ENCODE measurements around the gene PDK4.

The PDK4 gene

DNA sequence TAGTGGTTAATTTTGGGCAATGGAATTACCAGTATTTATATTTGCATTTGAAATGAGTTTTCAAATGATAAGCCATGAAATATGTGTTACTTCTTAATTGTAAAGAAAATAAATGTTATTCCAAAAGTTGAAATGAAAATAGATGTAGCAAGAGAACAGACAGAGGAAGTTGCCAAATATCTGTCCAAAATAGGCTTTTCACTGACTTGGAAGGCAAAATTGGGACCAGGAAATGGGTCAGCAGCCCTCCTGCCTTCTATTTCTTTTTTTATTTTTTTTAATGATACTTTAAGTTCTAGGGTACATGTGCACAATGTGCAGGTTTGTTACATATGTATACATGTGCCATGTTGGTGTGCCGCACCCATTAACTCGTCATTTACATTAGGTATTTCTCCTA lies 8.1 kb upstream of the PDK4 start:
- DNase-seq = peak; percentile 38

DNA sequence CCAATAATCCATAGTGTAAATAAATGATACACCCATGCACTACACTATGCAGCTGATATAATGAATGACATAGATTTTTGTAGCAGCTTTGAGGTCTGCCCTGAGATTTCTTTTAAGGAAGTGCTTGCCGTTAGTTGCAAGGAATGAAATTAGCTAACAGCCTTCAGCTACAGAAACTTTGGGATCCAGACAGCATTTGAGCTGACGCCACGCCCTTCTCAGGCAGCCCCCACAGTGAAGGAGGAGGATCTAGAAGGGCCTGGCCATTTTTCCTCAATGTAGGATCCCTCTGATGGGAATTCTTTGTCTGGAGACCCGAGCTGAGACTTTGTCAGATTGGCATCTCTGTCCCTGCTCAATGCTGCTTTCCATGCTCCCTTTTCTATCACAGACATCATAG lies 6.1 kb upstream of the PDK4 start:
- DNase-seq = peak; percentile 23

DNA sequence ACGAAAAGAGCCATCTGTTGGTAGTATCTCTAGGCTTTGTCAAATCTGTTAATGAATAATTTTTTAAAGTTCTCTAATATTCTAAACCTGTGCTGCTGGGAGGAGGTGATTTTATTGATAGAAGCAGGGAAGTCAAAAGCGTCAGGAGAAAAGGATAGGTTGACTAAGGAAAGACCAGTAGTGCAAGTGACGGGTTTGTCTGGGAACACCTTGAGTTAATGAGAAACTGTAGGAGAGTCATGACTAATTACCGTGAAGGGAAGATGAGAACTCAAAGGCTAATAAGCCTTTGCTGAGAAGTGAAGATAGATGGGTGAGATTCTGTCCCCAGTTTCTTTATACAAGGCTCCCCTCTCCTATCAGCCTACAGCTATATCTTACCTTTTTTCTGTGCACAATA lies 5.0 kb upstream of the PDK4 start:
- no peak for DNase-seq

DNA sequence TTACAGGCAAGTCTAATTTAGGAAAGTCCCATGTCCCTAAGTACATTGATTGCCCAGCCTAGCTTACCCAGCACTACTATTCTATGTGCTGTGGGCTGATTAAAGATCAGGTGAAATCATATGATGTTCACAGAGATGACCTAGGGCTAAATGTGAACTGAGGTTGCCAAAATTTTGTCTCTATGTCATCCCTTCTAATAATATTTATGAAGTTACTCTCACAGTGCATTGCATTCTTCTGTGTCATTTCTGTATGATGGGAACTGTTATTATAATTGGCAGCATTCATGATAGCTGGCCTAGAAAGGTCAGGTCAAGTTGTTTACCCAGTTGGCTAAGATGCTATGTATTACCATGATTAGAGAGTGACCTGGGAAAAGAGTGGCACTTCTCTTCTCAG lies 2.8 kb upstream of the PDK4 start:
- no peak for DNase-seq

DNA sequence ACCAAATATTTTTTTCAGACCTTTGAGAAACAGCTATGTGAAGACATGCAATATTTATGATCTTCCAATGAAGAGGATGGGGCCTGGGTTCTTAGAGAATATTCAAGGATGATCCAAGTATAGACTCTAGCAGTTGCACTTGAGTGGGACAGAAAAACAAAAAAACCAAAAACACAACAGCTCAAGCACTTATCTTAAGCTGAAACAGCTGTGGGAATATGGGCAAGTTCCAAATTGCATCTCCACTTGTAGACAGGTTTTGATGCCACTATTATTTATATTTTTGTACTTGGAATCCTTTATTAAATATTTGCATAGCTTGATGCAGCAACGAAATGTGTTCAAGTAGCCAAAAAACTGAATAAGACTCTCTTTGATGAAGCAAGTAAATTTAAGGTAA lies 2.2 kb upstream of the PDK4 start:
- DNase-seq = no peak

DNA sequence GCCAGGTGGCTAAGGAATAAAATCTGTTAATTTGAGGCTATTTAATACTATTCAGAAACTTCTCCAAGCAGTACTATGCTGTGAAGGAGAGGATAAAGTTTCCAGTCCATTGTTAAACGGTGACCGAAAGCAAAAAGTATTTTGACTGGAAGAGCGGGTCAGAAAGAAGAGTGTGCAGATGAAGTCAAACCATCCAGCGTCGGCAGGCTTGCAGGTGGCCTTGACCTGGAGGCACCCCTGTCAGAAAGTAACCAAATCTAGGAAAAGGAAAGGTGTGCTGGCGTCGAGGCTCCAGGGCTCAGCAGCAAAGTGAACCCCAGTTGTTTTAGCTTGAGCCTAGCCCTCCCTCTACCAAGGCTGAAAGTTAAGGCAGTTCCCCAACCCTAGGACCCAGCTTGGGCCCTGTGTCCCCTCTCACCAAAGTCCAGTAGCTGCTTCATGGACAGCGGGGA lies 544 bp downstream of the PDK4 start:
- DNase-seq = no peak

DNA sequence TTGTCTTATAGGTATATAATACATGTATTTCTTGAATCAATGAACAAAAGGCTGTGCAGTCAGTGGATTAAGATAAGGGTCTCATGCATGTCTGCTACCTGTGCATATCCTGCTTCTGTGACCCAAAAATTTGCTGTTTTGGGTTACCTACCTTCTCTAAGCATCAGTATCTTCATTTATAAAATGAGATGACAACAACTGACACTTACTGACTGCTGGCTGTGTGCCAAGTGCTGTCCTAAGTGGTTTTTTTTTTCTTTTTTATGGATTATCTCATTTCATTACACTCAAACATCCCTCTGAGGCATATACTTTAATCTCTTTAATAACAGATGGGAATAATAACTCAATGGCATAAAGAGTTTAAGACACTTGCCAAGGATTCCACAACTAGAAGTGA lies 2.1 kb downstream of the PDK4 start:
- no peak for DNase-seq

DNA sequence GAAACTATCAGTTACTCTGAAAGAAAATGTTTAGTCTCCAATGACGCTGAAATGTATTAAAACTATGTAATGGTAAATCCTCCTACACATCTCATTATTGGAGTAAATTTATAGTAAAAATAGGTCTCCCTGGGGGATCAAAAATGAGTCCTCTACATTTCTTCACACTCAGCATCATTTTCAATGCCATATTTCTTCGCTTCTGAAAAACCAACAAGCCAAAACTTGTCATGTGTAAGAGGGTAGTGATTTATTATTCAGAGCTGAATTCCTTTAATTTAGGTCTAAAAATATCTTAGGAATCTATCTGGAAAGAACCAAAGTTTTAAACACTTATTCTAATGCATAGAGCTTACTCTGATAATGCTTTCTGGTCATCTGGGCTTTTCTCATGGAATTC lies 3.0 kb downstream of the PDK4 start:
- no peak for DNase-seq

DNA sequence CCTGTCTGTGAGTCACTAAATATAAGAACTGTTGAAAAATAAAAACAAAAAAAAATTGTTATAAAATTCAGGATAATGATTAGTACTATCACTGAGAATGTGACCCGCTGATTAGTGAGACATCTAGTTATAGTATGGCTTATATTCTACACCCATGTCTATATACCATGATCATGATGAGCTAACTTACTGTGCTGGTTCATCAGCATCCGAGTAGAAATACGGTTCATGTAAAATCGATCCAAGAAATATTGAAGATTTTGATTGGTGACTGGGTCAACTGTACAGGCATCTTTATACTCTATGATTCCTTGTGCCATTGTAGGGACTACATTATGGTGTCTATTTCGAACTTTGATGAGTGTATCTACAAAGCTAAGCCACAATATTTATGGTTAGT lies 3.7 kb downstream of the PDK4 start:
- no peak for DNase-seq

DNA sequence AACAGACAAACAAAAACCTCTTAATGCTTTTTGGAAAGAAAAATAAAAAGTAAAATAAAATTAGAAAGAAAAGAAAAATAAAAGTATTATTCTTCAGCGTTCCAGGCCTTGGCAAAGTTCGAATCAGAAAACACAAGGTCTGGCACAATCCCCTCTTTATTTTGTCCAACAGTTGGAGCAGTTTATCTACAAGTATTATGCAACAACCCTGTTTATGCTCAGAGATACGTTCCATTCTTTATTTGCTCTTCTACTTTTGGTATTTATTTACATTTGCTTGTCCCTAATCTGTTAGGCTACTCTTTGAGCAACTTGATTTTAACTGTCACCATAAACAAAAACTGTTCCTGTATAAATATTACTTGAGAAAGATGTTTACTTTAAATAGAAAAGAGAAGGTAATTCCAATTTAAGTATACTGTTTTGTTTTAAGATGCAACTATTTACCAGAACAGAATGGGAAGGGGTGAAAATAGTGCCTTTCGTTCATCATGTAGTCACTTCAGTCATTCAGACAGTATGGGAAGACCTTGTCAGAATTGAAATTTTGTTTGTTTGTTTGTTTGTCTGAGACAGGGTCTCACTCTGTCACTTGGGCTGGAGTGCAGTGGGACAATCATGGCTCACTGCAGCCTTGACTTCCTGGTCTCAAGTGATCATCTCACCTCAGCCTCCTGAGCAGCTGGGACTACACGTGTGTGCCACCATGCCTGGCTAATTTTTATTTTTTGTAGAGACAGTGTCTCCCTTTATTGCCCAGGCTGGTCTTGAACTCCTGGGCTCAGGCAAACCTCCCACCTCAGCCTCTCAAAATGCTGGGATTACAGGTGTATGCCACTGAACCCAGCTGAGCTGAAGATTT lies 5.7 kb downstream of the PDK4 start:
- DNase-seq = no peak

DNA sequence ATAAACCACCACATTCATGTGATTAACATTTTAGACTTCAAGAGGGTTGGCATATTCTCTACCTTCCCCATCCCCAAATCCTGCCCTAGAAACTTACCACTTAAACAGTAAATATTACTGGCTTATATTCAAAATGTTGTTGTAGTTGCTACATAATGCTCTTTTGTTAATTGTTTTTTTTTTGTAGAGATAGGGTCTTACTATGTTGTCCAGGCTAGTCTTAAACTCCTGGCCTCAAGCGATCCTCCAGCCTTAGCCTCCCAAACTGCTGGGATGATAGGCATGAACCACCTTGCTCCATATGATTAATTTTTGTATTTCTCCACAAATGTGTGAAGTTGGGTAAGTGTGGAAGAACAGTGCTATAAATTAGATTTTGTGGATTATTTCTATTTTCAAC lies 6.5 kb downstream of the PDK4 start:
- no peak for DNase-seq

DNA sequence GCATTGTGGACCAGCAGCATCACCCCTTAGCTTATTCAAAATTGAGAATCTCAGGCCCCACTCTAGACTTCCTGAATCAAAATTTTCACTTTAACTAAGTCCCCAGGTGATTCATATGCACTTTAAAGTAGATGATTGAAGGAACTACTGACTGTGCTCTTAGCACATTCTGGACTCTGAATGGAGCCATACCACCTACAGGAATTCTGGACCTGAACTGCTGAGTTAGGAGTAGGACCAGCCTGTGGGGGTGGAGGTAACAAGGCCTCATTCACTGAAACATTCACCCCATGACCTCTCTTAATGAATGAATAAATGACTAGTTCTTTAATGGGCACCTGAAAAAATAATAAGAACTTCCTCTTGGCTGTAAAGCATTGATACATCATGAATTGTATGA lies 7.3 kb downstream of the PDK4 start:
- DNase-seq = no peak

DNA sequence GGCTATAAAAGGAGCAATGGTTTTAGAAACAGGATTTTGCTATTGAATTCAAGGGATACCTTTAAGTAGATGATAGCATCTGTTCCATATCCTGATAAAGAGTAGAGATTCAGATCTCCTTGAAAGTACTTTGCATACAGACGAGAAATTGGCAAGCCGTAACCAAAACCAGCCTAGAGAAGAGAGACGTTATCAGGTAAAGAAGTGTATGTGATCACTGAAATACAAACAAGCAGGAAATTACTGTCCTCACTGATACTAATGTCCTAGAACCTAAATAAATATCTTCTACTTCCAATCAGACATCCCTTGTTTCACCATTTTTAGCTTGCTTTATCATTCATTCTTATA lies 9.4 kb downstream of the PDK4 start:
- no peak for DNase-seq

DNA sequence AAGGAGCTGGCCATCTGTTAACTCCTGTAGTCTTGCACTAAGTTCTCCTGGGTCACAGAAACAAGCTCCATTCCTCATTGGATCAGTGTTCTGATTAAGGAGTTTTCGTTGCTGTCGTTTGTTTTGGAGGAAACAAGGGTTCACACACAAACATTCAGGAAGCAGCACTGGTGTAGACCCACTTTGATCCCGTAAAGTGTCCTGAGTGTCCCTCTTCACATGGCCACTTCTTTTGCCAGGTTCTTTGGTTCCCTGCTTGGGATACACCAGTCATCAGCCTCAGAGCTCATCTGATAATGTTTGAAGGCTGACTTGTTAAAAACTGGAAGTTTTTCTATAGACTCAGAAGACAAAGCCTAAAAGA lies 10.9 kb downstream of the PDK4 start:
- no peak for DNase-seq

DNA sequence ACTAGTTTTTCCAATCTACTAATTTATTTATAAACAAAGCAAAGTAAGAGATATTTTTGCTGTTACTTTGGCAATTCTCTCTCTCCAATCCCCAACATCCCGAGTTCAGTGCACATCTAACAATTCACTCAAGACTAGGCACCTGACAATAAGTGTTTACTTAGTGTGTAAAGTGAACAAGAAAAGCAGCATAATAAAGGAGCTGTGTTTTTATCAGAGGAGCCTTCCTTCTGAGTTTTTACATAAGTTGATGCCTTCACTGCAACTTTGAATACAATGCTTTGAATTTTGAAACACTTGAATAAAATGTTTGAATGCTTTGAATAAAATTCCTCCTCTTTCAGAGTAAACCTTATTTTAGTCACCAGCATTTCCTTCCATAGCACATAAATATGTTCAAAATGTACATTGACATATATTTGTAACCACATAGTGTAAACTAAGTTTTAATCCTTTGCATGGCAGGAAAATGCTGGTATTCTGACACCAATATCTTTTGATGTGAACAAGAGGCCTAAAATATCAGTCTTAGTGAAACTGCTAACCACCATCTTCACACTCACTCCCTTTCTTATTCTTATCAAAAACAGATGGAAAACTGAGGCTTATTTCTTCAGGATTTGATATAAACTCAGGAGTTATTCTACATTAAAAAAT lies 11.4 kb downstream of the PDK4 start:
- DNase-seq = no peak

DNA sequence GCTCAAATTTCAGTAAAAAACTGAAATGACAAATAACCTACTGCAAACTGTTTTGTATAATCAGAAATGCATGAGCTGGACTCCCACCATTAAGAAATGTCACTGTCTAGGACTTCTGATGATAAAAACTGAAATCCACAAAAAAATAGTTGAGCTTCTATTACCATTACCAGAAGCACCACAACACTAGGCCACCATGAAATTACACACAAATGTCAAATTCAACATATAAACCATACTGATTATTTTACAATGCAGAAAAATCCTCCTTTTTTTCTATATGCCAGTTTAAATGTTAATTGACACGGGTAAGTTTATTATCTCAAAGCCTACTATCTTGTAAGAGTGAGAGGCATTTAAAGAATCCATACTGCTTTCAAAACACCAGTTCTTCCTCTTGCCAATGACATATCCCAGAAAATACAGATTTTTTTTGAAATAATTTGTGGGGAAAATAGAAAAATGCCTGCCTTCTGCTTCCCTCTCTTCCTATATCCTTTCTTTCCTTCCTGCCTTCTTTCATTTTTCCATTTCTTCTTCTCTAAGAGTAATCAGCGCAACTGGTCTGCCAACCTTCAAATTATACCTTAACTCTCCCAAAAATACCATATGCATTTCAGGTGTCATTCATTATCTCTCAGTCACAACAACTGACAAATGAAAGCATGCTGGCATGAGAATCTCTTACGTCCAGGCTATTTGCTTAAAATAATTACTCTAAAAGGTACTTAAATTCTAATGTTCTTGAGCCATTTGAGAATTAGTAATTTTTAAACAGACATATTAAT lies 12.3 kb downstream of the PDK4 start:
- DNase-seq = no peak

DNA sequence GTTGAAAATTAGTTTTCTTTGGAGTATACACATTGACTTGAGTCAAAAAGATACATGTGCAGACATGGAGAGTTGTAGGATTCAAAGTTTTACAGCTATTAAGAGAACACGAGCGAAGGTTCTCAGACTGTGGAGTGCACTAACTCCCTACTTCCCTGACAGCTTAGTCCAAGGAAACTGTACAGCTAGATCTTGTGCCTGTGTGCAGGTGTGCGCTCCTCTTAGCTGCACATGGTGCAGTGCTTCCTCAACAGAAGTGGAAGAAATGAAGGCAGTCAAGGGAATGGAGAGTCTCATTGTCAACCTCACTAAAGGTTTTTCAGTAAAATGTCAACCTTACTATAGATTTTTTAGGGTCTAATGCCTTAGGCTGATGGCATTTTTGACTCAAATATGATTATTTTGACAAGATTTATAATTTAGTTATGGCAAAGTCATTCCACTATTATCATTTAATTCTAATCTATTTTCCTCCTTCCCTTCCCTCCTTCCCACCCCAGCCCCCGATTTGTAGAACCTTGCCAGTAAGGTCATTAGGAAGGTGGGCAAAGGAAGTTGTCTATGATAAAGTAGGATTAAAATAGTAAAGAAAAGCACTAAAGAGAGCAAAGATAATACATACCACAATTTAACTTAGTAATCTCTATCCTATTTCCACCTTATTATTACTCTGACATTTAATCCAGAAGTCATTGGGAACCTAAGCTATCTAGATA lies 13.6 kb downstream of the PDK4 start:
- no peak for DNase-seq

DNA sequence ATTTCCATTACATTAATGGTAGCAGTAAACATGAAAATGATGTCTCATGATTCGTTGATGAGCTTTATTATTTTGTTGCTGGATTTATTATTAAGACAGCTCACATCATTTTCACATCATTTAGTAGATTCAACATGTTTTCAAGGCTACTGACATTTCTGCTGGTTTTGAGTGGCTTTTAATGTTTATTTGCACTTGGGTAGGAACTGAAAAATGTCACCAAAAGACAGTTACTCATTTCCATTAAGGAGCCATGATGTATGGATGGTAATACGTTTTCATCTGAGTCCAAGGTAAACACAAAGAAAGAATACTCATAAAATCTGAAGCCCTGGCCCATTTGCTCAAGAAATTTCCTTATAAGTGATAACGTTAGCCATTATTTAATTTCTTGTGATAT lies 14.8 kb downstream of the PDK4 start:
- DNase-seq = no peak

DNA sequence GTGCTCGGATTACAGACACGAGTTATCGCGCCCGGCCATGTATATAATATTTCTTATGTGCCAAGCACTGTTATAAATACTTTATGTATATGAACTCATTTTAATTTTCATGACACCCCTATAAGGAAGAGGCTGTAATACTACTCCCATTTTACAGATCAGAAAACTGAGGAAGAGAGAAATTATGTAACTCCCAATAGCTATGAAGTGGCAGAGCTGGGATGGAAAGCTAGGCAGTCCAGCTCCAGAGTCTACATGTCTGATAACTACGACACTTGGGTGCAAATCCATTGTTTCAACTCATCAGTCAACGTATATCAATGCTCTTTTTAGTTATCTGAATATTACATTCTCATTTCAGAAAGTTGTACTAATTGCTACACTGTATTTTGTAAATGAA lies 17.0 kb downstream of the PDK4 start:
- DNase-seq = no peak

DNA sequence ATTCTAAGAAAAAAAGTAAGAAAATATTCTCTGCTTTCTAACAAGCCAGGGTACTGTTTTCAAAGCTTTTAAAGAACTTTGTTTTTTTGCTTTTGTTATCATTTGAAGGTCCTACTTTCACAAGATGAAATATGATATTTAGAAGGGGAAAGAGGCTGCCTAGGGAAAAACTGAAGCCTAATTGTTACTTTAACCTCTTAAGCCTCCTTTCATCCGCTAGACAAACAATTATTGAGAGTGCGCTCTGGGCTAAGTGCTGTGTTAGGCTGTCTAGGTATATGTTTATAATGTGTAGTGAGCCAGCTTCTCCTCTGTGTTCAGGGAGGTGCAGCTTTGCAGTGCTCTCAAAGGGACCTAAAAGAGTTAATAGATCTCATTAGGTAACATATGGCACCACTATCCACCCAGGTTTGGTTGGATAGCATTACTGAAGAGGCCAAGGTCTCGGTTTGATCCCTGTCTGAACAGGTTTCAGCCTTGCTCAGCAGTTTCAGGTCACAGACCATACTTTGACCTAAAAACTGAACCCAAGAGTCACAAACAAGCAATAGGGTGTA lies 17.9 kb downstream of the PDK4 start:
- DNase-seq = no peak

DNA sequence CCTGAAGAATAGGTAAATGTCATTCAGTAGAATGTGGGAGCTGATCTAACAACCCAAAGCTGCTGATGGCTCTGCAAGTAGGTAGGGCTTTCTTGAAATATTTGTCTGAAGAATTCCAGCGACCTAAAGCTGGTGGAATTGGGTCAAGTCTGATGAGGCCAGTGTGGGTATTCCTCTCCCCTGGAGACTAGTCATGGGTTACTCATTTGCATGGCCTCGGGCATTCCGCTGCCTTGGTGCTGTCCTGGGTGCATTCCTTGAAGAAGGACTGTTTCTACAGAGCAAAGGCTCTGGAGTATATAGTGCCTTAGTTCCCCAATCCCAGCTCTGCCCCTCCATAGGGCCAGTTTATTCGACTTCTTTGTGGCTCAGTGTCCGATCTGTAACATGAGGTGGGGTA lies 19.2 kb downstream of the PDK4 start:
- no peak for DNase-seq

DNA sequence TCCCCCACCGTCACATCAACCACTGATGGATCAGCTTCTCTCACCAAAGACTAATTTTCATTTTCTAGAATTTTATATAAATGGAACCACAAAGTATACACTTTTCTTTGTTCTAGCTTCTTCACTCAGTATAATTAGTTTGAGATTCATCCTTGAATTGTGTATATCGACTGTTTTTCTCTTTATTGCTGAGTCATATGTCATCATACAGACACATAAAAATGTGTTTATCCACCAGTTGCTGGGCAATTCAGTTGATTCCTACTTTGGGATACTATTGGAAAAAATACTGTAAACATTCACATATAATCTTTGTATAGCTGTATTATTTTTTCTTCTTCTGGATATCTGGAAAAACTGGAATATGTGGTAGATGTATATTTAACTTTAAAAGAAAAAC lies 26.6 kb downstream of the PDK4 start:
- no peak for DNase-seq

DNA sequence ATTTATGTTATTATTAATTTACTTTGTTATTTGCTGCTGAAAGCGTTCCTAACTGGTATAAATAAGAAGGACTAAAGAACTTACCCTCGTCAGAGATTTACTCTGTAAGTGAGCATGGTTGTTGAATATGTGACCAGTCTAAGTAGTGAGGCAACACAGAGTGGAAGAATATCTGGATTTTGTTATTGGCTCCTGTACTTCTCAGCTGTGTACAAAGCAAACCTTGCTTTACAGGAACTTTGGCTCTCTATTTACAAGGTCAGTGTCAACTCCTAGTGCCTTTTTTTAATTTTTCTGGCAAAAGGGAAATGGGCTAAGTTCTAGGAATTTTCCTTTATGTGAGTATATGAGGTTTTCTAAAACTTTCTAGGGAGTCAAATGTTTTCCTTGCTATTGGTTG lies 35.6 kb downstream of the PDK4 start:
- DNase-seq = no peak
